ENCODE results near the gene GPATCH2. TPM values are rescaled to one million over a fixed set of nuclear protein-coding genes. Genes with fewer than 3 reads are reported as not detected.

Gene GPATCH2
- total and polyA plus RNA-seq, 4 donors: 5.1 to 17.3 (median 9.8) TPM

DNA sequence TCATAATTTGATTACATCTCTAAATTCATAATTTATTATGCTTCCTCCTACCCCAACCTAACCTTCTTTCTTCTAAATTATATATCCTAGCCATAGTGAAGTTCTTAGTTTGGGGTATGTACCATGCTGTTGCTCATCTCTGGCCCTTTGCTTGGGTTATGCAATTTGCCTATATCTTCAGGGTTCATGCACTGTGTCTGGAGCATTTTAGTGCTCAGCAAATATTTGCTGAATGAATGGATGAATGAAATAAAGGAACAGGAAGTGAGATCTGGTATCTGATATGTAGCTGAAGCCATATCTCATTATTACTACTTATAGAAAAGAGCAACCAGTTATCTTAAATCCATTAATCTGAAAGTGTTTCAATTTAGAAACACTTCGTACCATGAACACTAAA, 137.6 kb downstream of the GPATCH2 start:
- H3K27ac ChIP-seq (ENCODE audit: low read depth in 1 of 2, low read length in 2 of 2): no peak overlapping the region
- WGBS, 2 donors: 89 to 91% methylated on average over 1 of the region's 1 CpG
- no peak for ATAC-seq (ENCODE audit: low FRiP score)
- no peaks in the 10 kb centered on the region for H3K4me1 ChIP-seq (ENCODE audit: control insufficient read depth in 1 of 2, insufficient read depth in 2 of 2, low read length in 2 of 2)
- H3K27me3 ChIP-seq (ENCODE audit: control insufficient read depth in 1 of 2, insufficient read depth in 2 of 2, low read length in 1 of 2): no peaks in the 10 kb centered on the region
- H3K9me3 ChIP-seq (ENCODE audit: control insufficient read depth, low read length): no peaks in the 10 kb centered on the region
- DNase-seq: no peak
- H3K36me3 ChIP-seq (ENCODE audit: control insufficient read depth in 1 of 2, insufficient read depth in 2 of 2, low read length in 1 of 2): peaks cover 0 to 1% of the 10 kb centered on the region in 2 donors
- H3K4me3 ChIP-seq (ENCODE audit: low read length in 2 of 2): no peak overlapping the region
- intact Hi-C loops (cut with DNase I): no loop called here

DNA sequence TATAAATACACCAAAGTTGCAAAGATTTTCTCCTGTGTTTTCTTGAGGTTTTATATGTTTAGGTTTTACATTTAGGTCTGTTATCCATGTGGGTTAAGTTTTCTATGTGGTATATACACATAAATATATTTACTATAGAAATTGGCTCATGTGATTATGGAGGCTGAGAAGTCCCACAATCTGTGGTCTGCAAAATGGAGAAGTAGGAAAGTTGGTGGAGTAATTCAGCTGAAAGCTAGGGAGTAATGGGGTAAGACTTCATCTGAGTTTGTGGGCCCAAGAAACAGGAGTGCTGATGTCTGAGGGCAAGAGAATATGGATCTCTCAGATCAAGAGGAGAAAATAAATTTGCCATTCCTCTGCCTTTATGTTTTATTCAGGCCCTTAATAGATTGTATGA, 146.0 kb downstream of the GPATCH2 start:
- Histone ChIP-seq H3K9me3 (ENCODE audit: control insufficient read depth, low read length) (peaks cover 1% of the 10 kb centered on the region), H3K4me1 (ENCODE audit: control insufficient read depth in 1 of 2, insufficient read depth in 2 of 2, low read length in 2 of 2) (no peaks in the 10 kb centered on the region), H3K27ac (ENCODE audit: low read depth in 1 of 2, low read length in 2 of 2) (no peak overlapping the region), H3K36me3 (ENCODE audit: control insufficient read depth in 1 of 2, insufficient read depth in 2 of 2, low read length in 1 of 2) (no peaks in the 10 kb centered on the region), H3K4me3 (ENCODE audit: low read length in 2 of 2) (no peak overlapping the region), H3K27me3 (ENCODE audit: control insufficient read depth in 1 of 2, insufficient read depth in 2 of 2, low read length in 1 of 2) (no peaks in the 10 kb centered on the region)
- DNase-seq (no peak), ATAC-seq (ENCODE audit: low FRiP score) (no peak)
- intact Hi-C loops (cut with DNase I): no loop called here

DNA sequence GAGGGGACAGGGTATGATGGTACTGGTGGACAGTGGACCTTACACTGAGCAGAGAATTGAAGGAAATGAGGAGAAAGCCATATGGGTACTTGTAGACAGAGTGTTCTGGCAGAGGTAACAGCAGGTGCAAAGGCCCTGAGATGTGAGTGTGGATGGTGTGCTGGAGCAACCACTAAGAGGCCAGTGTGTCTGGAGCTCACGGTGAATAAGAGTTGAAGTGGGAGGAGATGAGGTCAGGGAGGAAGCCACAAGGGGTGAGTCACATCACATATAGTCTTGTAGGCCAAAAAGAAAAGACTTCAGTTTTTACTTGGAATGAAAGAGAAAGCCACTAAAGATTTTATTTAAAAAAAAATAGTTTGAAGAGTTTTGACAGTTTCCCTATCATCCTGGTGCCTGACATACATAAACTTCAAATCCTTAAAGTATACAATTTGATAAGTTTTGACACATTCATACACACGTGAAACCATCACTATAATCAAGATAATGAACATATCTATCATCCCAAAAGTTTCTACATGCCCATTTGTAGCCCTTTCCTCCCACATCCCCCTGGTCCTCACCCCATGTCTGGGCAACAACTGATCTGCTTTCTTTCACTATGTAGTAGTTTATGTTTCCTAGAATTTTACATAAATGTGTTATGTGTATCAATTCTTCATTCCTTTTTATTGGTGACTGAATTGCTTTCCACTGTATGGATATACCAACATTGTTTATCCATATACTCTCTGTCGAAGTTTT, 148.4 kb downstream of the GPATCH2 start:
- no peak overlapping the region for H3K27ac ChIP-seq (ENCODE audit: low read depth in 1 of 2, low read length in 2 of 2)
- intact Hi-C loops (cut with DNase I): no loop called here
- no peaks in the 10 kb centered on the region for H3K4me1 ChIP-seq (ENCODE audit: control insufficient read depth in 1 of 2, insufficient read depth in 2 of 2, low read length in 2 of 2)
- no peaks in the 10 kb centered on the region for H3K36me3 ChIP-seq (ENCODE audit: control insufficient read depth in 1 of 2, insufficient read depth in 2 of 2, low read length in 1 of 2)
- peaks cover 1% of the 10 kb centered on the region for H3K9me3 ChIP-seq (ENCODE audit: control insufficient read depth, low read length)
- DNase-seq (no peak), ATAC-seq (ENCODE audit: low FRiP score) (peak; percentile 57)
- H3K27me3 ChIP-seq (ENCODE audit: control insufficient read depth in 1 of 2, insufficient read depth in 2 of 2, low read length in 1 of 2): no peaks in the 10 kb centered on the region
- WGBS, 2 donors: 71 to 83% methylated on average over 3 of the region's 3 CpGs
- no peak overlapping the region for H3K4me3 ChIP-seq (ENCODE audit: low read length in 2 of 2)

DNA sequence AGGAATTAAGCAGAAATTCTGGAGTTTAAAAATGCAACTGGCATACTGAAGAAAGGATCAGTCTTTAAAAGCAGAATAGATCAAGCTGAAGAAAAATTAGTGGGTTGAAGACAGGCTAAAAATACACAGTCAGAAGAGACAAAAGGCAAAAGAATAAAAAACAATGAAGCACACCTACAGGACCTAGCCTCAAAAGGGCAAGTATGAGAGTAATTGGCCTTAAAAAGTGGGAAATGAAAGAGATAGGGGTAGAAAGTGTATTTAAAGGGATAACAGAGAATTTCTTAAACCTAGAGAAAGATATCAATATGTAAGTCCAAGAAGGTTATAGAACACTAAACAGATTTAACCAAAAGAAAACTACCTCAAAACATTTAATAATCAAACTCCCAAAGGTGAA, 152.4 kb downstream of the GPATCH2 start:
- Histone ChIP-seq H3K36me3 (ENCODE audit: control insufficient read depth in 1 of 2, insufficient read depth in 2 of 2, low read length in 1 of 2) (no peaks in the 10 kb centered on the region), H3K9me3 (ENCODE audit: control insufficient read depth, low read length) (peaks cover 1% of the 10 kb centered on the region), H3K27me3 (ENCODE audit: control insufficient read depth in 1 of 2, insufficient read depth in 2 of 2, low read length in 1 of 2) (no peaks in the 10 kb centered on the region), H3K27ac (ENCODE audit: low read depth in 1 of 2, low read length in 2 of 2) (no peak overlapping the region), H3K4me3 (ENCODE audit: low read length in 2 of 2) (no peak overlapping the region), H3K4me1 (ENCODE audit: control insufficient read depth in 1 of 2, insufficient read depth in 2 of 2, low read length in 2 of 2) (no peaks in the 10 kb centered on the region)
- intact Hi-C loops (cut with DNase I): no loop called here
- DNase-seq (no peak), ATAC-seq (ENCODE audit: low FRiP score) (no peak)

DNA sequence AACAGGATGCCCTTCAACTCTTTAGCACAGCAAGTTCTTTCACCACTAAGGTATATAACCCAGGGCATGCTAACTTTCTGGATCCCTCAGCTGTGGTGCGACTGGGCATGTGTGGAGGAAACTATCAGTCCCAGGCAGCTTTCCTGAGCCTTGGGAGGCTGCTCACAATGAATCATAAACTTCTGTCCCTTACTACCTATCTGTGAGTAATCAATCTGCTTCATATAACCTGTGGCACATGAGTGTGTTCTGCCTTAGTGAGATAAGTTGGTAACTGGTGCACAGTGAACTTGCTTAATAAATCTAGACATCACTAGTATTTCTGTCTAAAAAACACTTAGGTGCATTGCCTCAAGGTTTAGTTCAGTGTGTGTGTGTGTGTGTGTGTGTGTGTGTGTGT, 158.0 kb downstream of the GPATCH2 start:
- DNase-seq (no peak), ATAC-seq (ENCODE audit: low FRiP score) (no peak)
- Histone ChIP-seq H3K36me3 (ENCODE audit: control insufficient read depth in 1 of 2, insufficient read depth in 2 of 2, low read length in 1 of 2) (peaks cover 0 to 3% of the 10 kb centered on the region in 2 donors), H3K4me1 (ENCODE audit: control insufficient read depth in 1 of 2, insufficient read depth in 2 of 2, low read length in 2 of 2) (no peaks in the 10 kb centered on the region), H3K9me3 (ENCODE audit: control insufficient read depth, low read length) (no peaks in the 10 kb centered on the region), H3K27ac (ENCODE audit: low read depth in 1 of 2, low read length in 2 of 2) (no peak overlapping the region), H3K4me3 (ENCODE audit: low read length in 2 of 2) (no peak overlapping the region), H3K27me3 (ENCODE audit: control insufficient read depth in 1 of 2, insufficient read depth in 2 of 2, low read length in 1 of 2) (no peaks in the 10 kb centered on the region)
- 95 to 100% methylated on average over 1 of the region's 1 CpG for WGBS, 2 donors
- intact Hi-C loops (cut with DNase I): no loop called here

DNA sequence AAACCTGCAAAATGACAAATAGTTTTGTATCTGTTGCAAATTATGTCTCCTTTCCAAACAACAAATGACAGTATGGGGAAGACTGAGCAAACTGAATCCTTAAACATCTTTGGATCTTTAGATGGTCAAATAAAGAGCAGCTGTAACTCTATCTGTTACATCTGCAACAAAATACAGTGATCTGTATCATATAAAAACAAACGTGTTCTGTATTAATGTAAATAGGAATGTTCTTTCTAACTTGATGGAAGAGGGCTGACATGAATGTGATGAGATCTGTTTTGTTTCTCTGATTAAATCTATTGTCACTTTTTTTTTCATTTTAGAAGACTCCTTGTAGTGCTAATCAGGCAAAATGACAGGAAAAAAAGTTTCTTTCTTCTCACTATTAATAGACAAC, 159.5 kb downstream of the GPATCH2 start:
- no peaks in the 10 kb centered on the region for H3K9me3 ChIP-seq (ENCODE audit: control insufficient read depth, low read length)
- intact Hi-C loops (cut with DNase I): no loop called here
- WGBS, 2 donors: 80 to 84% methylated on average over 1 of the region's 1 CpG

DNA sequence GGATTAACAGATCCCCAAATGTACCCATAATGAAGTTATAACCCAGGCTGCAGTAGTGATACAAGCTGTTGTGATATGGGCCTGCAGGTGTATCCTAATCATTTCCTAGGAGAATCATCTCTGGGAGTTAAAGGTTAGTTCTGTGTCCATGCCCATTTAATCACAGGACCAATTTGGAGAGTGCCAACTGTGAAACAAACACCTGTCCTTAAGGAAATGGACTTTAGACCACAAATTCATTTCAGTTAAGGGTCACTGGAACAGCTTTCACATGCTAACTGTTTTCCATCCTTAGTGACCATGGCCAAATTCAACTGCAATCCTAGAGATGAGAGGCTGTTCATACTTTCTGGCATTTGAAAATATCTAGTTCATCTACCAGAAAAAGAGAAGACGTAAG, 160.9 kb downstream of the GPATCH2 start:
- Histone ChIP-seq H3K9me3 (ENCODE audit: control insufficient read depth, low read length) (no peaks in the 10 kb centered on the region), H3K36me3 (ENCODE audit: control insufficient read depth in 1 of 2, insufficient read depth in 2 of 2, low read length in 1 of 2) (peaks cover 0 to 3% of the 10 kb centered on the region in 2 donors), H3K27ac (ENCODE audit: low read depth in 1 of 2, low read length in 2 of 2) (no peak overlapping the region), H3K4me3 (ENCODE audit: low read length in 2 of 2) (no peak overlapping the region), H3K27me3 (ENCODE audit: control insufficient read depth in 1 of 2, insufficient read depth in 2 of 2, low read length in 1 of 2) (no peaks in the 10 kb centered on the region), H3K4me1 (ENCODE audit: control insufficient read depth in 1 of 2, insufficient read depth in 2 of 2, low read length in 2 of 2) (no peaks in the 10 kb centered on the region)
- intact Hi-C loops (cut with DNase I): no loop called here
- no peak for DNase-seq
- 60 to 85% methylated on average over 1 of the region's 1 CpG for WGBS, 2 donors
- ATAC-seq (ENCODE audit: low FRiP score): no peak

More for the DNA sequence above, 159.5 kb downstream of the GPATCH2 start:
- H3K4me1 ChIP-seq (ENCODE audit: control insufficient read depth in 1 of 2, insufficient read depth in 2 of 2, low read length in 2 of 2): no peaks in the 10 kb centered on the region
- H3K4me3 ChIP-seq (ENCODE audit: low read length in 2 of 2): no peak overlapping the region
- ATAC-seq (ENCODE audit: low FRiP score) (no peak), DNase-seq (no peak)
- H3K36me3 ChIP-seq (ENCODE audit: control insufficient read depth in 1 of 2, insufficient read depth in 2 of 2, low read length in 1 of 2): peaks cover 0 to 3% of the 10 kb centered on the region in 2 donors
- H3K27me3 ChIP-seq (ENCODE audit: control insufficient read depth in 1 of 2, insufficient read depth in 2 of 2, low read length in 1 of 2): no peaks in the 10 kb centered on the region
- H3K27ac ChIP-seq (ENCODE audit: low read depth in 1 of 2, low read length in 2 of 2): no peak overlapping the region

DNA sequence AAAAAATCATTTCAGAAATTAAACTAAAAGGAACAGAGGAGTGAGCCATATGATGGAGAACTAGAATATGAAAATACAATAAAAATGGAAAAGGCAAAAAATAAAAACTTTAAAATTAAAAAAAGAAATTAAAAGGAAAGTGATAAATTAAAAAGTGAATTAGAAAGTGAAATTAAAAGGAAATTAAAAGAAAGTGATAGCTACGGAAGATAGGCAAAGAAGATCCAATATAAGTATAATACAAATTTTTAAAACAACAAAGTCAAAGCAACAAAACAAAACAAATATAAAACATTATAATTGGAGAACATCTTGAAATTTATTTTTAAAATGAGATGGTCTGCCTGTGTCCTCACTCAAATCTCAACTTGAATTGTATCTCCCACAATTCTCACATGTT, 165.8 kb downstream of the GPATCH2 start:
- Histone ChIP-seq H3K27ac (ENCODE audit: low read depth in 1 of 2, low read length in 2 of 2) (no peak overlapping the region), H3K4me1 (ENCODE audit: control insufficient read depth in 1 of 2, insufficient read depth in 2 of 2, low read length in 2 of 2) (no peaks in the 10 kb centered on the region), H3K36me3 (ENCODE audit: control insufficient read depth in 1 of 2, insufficient read depth in 2 of 2, low read length in 1 of 2) (no peaks in the 10 kb centered on the region), H3K4me3 (ENCODE audit: low read length in 2 of 2) (no peak overlapping the region), H3K9me3 (ENCODE audit: control insufficient read depth, low read length) (no peaks in the 10 kb centered on the region), H3K27me3 (ENCODE audit: control insufficient read depth in 1 of 2, insufficient read depth in 2 of 2, low read length in 1 of 2) (no peaks in the 10 kb centered on the region)
- intact Hi-C loops (cut with DNase I): no loop called here
- DNase-seq (no peak), ATAC-seq (ENCODE audit: low FRiP score) (no peak)
- 95 to 98% methylated on average over 1 of the region's 1 CpG for WGBS, 2 donors

DNA sequence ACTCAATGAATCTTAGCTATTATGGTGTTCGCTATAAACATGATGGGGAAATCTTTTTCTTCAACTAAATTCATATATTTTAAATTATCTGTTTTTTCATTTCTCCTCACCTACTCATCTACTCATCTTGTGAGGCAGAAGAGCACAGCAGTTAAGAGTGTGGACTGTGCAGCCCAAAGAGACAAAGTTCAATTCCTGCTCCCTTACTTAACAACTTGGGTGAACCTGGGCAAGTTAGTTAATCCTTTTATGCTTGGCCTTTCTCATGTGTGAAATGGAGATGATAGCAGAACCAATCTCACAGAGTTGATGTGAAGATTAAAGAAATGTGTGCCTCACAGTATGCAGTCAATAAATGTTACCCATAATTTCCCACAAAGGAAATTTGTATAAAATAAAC, 168.2 kb downstream of the GPATCH2 start:
- Histone ChIP-seq H3K36me3 (ENCODE audit: control insufficient read depth in 1 of 2, insufficient read depth in 2 of 2, low read length in 1 of 2) (no peaks in the 10 kb centered on the region), H3K27me3 (ENCODE audit: control insufficient read depth in 1 of 2, insufficient read depth in 2 of 2, low read length in 1 of 2) (no peaks in the 10 kb centered on the region), H3K27ac (ENCODE audit: low read depth in 1 of 2, low read length in 2 of 2) (no peak overlapping the region), H3K4me3 (ENCODE audit: low read length in 2 of 2) (no peak overlapping the region), H3K9me3 (ENCODE audit: control insufficient read depth, low read length) (no peaks in the 10 kb centered on the region), H3K4me1 (ENCODE audit: control insufficient read depth in 1 of 2, insufficient read depth in 2 of 2, low read length in 2 of 2) (no peaks in the 10 kb centered on the region)
- ATAC-seq (ENCODE audit: low FRiP score): no peak
- DNase-seq: no peak
- WGBS, 2 donors: 96 to 97% methylated on average over 1 of the region's 1 CpG
- intact Hi-C loops (cut with DNase I): no loop called here

Data from aorta (tissue), 5 donors.